ENCODE data around the gene NUDT17. TPM values are rescaled to one million over a fixed set of nuclear protein-coding genes. Genes with fewer than 3 reads are reported as not detected.
"Not testable (repeated sequence)": the region's sequence is repeated elsewhere in the genome, so short reads cannot be mapped to it uniquely, and the experiment has no call there.

Gene NUDT17
- total and polyA plus RNA-seq, 8 donors: 2.7 to 12.7 (median 10.0) TPM

- no peaks in the 10 kb centered on the region for H3K27me3 ChIP-seq
- no peak overlapping the region for H3K4me3 ChIP-seq
- ATAC-seq (no peak), DNase-seq (no peak)
- TF ChIP-seq, protein P1, sequence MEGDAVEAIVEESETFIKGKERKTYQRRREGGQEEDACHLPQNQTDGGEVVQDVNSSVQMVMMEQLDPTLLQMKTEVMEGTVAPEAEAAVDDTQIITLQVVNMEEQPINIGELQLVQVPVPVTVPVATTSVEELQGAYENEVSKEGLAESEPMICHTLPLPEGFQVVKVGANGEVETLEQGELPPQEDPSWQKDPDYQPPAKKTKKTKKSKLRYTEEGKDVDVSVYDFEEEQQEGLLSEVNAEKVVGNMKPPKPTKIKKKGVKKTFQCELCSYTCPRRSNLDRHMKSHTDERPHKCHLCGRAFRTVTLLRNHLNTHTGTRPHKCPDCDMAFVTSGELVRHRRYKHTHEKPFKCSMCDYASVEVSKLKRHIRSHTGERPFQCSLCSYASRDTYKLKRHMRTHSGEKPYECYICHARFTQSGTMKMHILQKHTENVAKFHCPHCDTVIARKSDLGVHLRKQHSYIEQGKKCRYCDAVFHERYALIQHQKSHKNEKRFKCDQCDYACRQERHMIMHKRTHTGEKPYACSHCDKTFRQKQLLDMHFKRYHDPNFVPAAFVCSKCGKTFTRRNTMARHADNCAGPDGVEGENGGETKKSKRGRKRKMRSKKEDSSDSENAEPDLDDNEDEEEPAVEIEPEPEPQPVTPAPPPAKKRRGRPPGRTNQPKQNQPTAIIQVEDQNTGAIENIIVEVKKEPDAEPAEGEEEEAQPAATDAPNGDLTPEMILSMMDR (IDR thresholded peaks at IDR 0.05): no peak
- intact Hi-C loops (cut with DNase I): no loop called here
- no peak overlapping the region for H3K27ac ChIP-seq
- no peaks in the 10 kb centered on the region for H3K9me3 ChIP-seq
- peaks cover 0 to 77% of the 10 kb centered on the region in 2 donors for H3K36me3 ChIP-seq
- H3K4me1 ChIP-seq: peaks cover 0 to 17% of the 10 kb centered on the region in 2 donors
These were observed 16.9 kb upstream of the NUDT17 start for GRCh38 chr1:145828367-145829026.

DNA sequence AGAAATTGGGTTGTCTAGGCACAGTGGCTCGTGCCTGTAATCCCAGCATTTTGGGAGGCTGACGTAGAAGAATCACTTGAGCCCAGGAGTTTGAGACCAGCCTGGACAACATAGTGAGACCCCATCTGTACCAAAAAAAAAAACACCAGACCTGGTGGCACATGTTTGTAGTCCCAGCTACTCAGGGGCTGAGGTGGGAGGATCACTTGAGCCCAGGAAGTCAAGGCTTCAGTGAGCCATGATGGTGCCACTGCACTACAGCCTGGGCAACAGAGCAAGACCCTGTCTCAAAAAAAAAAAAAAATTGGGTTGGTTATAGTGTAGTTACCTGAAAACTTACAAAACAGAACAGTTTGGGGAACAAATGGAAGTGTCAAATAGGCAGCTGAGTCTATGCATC, 14.6 kb upstream of the NUDT17 start:
- DNase-seq; H3K9me3 ChIP-seq; ATAC-seq; H3K27me3 ChIP-seq; intact Hi-C loops (cut with DNase I); H3K4me3 ChIP-seq; H3K4me1 ChIP-seq; H3K27ac ChIP-seq: not testable (repeated sequence)
- peaks cover 0 to 100% of the 10 kb centered on the region in 2 donors for H3K36me3 ChIP-seq

- DNase-seq (no peak), ATAC-seq (no peak)
- intact Hi-C loops (cut with DNase I): no loop called here
- H3K4me1 ChIP-seq: no peaks in the 10 kb centered on the region
- no peaks in the 10 kb centered on the region for H3K9me3 ChIP-seq
- no peak overlapping the region for H3K27ac ChIP-seq
- TF ChIP-seq, protein P1 (IDR thresholded peaks at IDR 0.05): no peak
- peaks cover 0 to 100% of the 10 kb centered on the region in 2 donors for H3K36me3 ChIP-seq
- no peak overlapping the region for H3K4me3 ChIP-seq
- H3K27me3 ChIP-seq: no peaks in the 10 kb centered on the region
These were observed 7.8 kb upstream of the NUDT17 start for GRCh38 chr1:145837656-145838055.

GRCh38 chr1:145843031-145843430, 2.4 kb upstream of the NUDT17 start:
- intact Hi-C loops (cut with DNase I): loop anchor here in 1 of 2 donors (10.0 kb wide), 1 partner anchor 172 kb away; no protein-coding TSS in a partner anchor
- no peak overlapping the region for H3K4me3 ChIP-seq
- no peaks in the 10 kb centered on the region for H3K9me3 ChIP-seq
- TF ChIP-seq, protein P1 (IDR thresholded peaks at IDR 0.05): no peak
- DNase-seq (no peak), ATAC-seq (no peak)
- peaks cover 0 to 57% of the 10 kb centered on the region in 2 donors for H3K36me3 ChIP-seq
- peaks cover 9 to 16% of the 10 kb centered on the region in 2 donors for H3K4me1 ChIP-seq
- H3K27me3 ChIP-seq: no peaks in the 10 kb centered on the region
- no peak overlapping the region for H3K27ac ChIP-seq

- H3K27ac ChIP-seq: peak overlapping the region; percentile 73 to 82
- no peak for DNase-seq
These were observed 301 bp upstream of the NUDT17 start for GRCh38 chr1:145845144-145845513.

More at GRCh38 chr1:145845144-145845513, 301 bp upstream of the NUDT17 start:
- TF ChIP-seq, protein P1 (IDR thresholded peaks at IDR 0.05): no peak
- Histone ChIP-seq H3K36me3 (peaks cover 0 to 57% of the 10 kb centered on the region in 2 donors), H3K4me1 (peaks cover 9 to 16% of the 10 kb centered on the region in 2 donors), H3K9me3 (no peaks in the 10 kb centered on the region), H3K27me3 (no peaks in the 10 kb centered on the region), H3K4me3 (peak overlapping the region; percentile 52 to 64)
- peak; percentile 10 for ATAC-seq
- intact Hi-C loops (cut with DNase I): loop anchor here in 1 of 2 donors (10.0 kb wide), 1 partner anchor 170 kb away; no protein-coding TSS in a partner anchor

All from left lung (tissue), 10 donors.